ACC112 (cell line): ENCODE measurements around the gene HOXD9.

Experiments used
- H2AFZ ChIP-seq: fragments of 200-600 bp; sonication (generic); one replicate; pipeline ENCODE4 v1.6.0; 2017; ENCODE audit warnings: antibody characterized with exemption, low read length; ENCODE audit not compliant: unreplicated experiment
- H3K27ac ChIP-seq: fragments of 200-600 bp; sonication (generic); 2 replicates; pipeline ENCODE4 v1.5.1; 2014; ENCODE audit warnings: low read depth, mild to moderate bottlenecking, antibody characterized with exemption, low read length, moderate library complexity
- H3K27me3 ChIP-seq: fragments of 200-600 bp; sonication (generic); 2 replicates; pipeline ENCODE4 v1.6.1; 2014; ENCODE audit warnings: mild to moderate bottlenecking, antibody characterized with exemption, low read length, moderate library complexity, mixed read lengths; ENCODE audit not compliant: insufficient read depth
- H3K36me3 ChIP-seq: fragments of 200-600 bp; sonication (generic); 2 replicates; pipeline ENCODE4 v1.6.1; 2016; ENCODE audit warnings: mild to moderate bottlenecking, antibody characterized with exemption, low read length, moderate library complexity, mixed read lengths; ENCODE audit not compliant: insufficient read depth
- H3K4me1 ChIP-seq: fragments of 200-600 bp; sonication (generic); one replicate; pipeline ENCODE4 v1.6.1; 2016; ENCODE audit warnings: low read length, mixed read lengths; ENCODE audit not compliant: insufficient read depth, unreplicated experiment, control insufficient read depth
- H3K4me3 ChIP-seq: fragments of 200-600 bp; sonication (generic); 2 replicates; pipeline ENCODE4 v1.5.1; 2014; ENCODE audit warnings: mild to moderate bottlenecking, low read depth, low read length
- H3K79me2 ChIP-seq: fragments of 200-600 bp; sonication (generic); one replicate; pipeline ENCODE4 v1.6.0; 2016; ENCODE audit warnings: low read length; ENCODE audit not compliant: control insufficient read depth, unreplicated experiment, insufficient read depth

The HOXD9 gene

GRCh38 chr2:176087330-176088047, 35.0 kb upstream of the HOXD9 start:
- no peak overlapping the region for H3K27ac ChIP-seq
- H2AFZ ChIP-seq: no peak overlapping the region

GRCh38 chr2:176088048-176088936, 34.2 kb upstream of the HOXD9 start:
- Histone ChIP-seq H3K27me3 (peaks cover 98% of the 10 kb centered on the region), H3K4me1 (no peaks in the 10 kb centered on the region), H3K79me2 (no peaks in the 10 kb centered on the region), H3K36me3 (no peaks in the 10 kb centered on the region), H3K4me3 (peak overlapping the region; percentile 59), H3K27ac (no peak overlapping the region), H2AFZ (no peak overlapping the region)

More at GRCh38 chr2:176087330-176088047, 35.0 kb upstream of the HOXD9 start:
- no peaks in the 10 kb centered on the region for H3K4me1 ChIP-seq
- H3K79me2 ChIP-seq: no peaks in the 10 kb centered on the region
- H3K27me3 ChIP-seq: peaks cover 99% of the 10 kb centered on the region
- H3K36me3 ChIP-seq: no peaks in the 10 kb centered on the region
- no peak overlapping the region; the same call in 1 of the 2 replicates for H3K4me3 ChIP-seq

GRCh38 chr2:176088937-176089842, 33.3 kb upstream of the HOXD9 start:
- Histone ChIP-seq H2AFZ (no peak overlapping the region), H3K4me3 (no peak overlapping the region), H3K79me2 (no peaks in the 10 kb centered on the region), H3K4me1 (no peaks in the 10 kb centered on the region), H3K27me3 (peaks cover 98% of the 10 kb centered on the region), H3K36me3 (no peaks in the 10 kb centered on the region), H3K27ac (no peak overlapping the region)

- Histone ChIP-seq H3K4me1 (no peaks in the 10 kb centered on the region), H3K4me3 (no peak overlapping the region), H3K27ac (no peak overlapping the region), H2AFZ (no peak overlapping the region), H3K27me3 (peaks cover 98% of the 10 kb centered on the region), H3K79me2 (no peaks in the 10 kb centered on the region), H3K36me3 (no peaks in the 10 kb centered on the region)
These were observed 32.6 kb upstream of the HOXD9 start for GRCh38 chr2:176089843-176090395.

GRCh38 chr2:176090862-176091261, 31.7 kb upstream of the HOXD9 start:
- no peaks in the 10 kb centered on the region for H3K36me3 ChIP-seq
- H3K27me3 ChIP-seq: peaks cover 98% of the 10 kb centered on the region
- H3K4me3 ChIP-seq: no peak overlapping the region
- no peak overlapping the region for H2AFZ ChIP-seq
- no peaks in the 10 kb centered on the region for H3K79me2 ChIP-seq
- no peaks in the 10 kb centered on the region for H3K4me1 ChIP-seq
- H3K27ac ChIP-seq: no peak overlapping the region

GRCh38 chr2:176091329-176092258, 30.9 kb upstream of the HOXD9 start:
- Histone ChIP-seq H3K4me3 (no peak overlapping the region), H3K4me1 (no peaks in the 10 kb centered on the region), H3K27me3 (peaks cover 98% of the 10 kb centered on the region), H3K36me3 (no peaks in the 10 kb centered on the region), H2AFZ (no peak overlapping the region), H3K79me2 (no peaks in the 10 kb centered on the region), H3K27ac (no peak overlapping the region)

GRCh38 chr2:176092270-176093144, 30.0 kb upstream of the HOXD9 start, which contains the start of gene HOXD13:
Gene HOXD13 (plus strand): TSS chr2:176092721. CDS start chr2:176092891, 170 bp downstream.
- H3K27ac ChIP-seq: no peak within 1 kb of the TSS
- H3K4me1 ChIP-seq: no peaks in the 10 kb centered on the region
- peak within 1 kb of the TSS; percentile 49; the same call in 1 of the 2 replicates for H3K4me3 ChIP-seq
- H3K79me2 ChIP-seq: no peaks in the 10 kb centered on the region
- H3K36me3 ChIP-seq: no peaks in the 10 kb centered on the region
- no peak within 1 kb of the TSS for H2AFZ ChIP-seq
- peaks cover 98% of the 10 kb centered on the region for H3K27me3 ChIP-seq

GRCh38 chr2:176093145-176093897, 29.2 kb upstream of the HOXD9 start:
- H3K4me1 ChIP-seq: no peaks in the 10 kb centered on the region
- peak overlapping the region; percentile 49; the same call in 1 of the 2 replicates for H3K4me3 ChIP-seq
- H3K79me2 ChIP-seq: no peaks in the 10 kb centered on the region
- no peak overlapping the region for H2AFZ ChIP-seq
- no peaks in the 10 kb centered on the region for H3K36me3 ChIP-seq
- H3K27me3 ChIP-seq: peaks cover 97% of the 10 kb centered on the region
- H3K27ac ChIP-seq: no peak overlapping the region
